Spleen (tissue), 11 donors: Measurements from ENCODE around the gene ESD. TPM values are rescaled to one million over a fixed set of nuclear protein-coding genes. Genes with fewer than 3 reads are reported as not detected.

ENCODE experiments used
- DNase-seq: peaks from one replicate; pipeline ENCODE4 v3.0.0-alpha.2; 2020
- H3K27ac ChIP-seq, 8 donors: fragments of 200-600 bp; sonication (generic) in 7 of 8; 1 replicate in 4 of 8; 2 replicates in 4 of 8; pipeline versions ENCODE4 v1.5.0 to v1.8.0; 2016 to 2021; ENCODE audit warnings: inconsistent platforms in 4 of 8, mild to moderate bottlenecking in 4 of 8, moderate library complexity in 1 of 8
- H3K27me3 ChIP-seq, 7 donors: fragments of 200-600 bp; sonication (generic) in 6 of 7; replicated peaks in 1 of 7; 1 replicate in 4 of 7; 2 replicates in 3 of 7; pipeline versions ENCODE4 v1.5.0 to v1.8.0; 2016 to 2021; ENCODE audit warnings: inconsistent platforms in 3 of 7, mild to moderate bottlenecking in 1 of 7
- H3K36me3 ChIP-seq, 6 donors: fragments of 200-600 bp; sonication (generic) in 5 of 6; 1 replicate in 4 of 6; 2 replicates in 2 of 6; pipeline versions ENCODE4 v1.5.0 to v1.8.0; 2016 to 2021; ENCODE audit warnings: inconsistent platforms in 2 of 6
- H3K4me1 ChIP-seq, 6 donors: fragments of 200-600 bp; sonication (generic) in 5 of 6; 1 replicate in 3 of 6; 2 replicates in 3 of 6; pipeline versions ENCODE4 v1.5.0 to v1.8.0; 2016 to 2021; ENCODE audit warnings: inconsistent platforms in 3 of 6
- H3K4me3 ChIP-seq, 8 donors: fragments of 200-600 bp; sonication (generic) in 7 of 8; 1 replicate in 4 of 8; 2 replicates in 4 of 8; pipeline versions ENCODE4 v1.5.0 to v1.8.0; 2016 to 2021; ENCODE audit warnings: inconsistent platforms in 4 of 8, mild to moderate bottlenecking in 4 of 8, moderate library complexity in 2 of 8
- H3K9me3 ChIP-seq, 8 donors: fragments of 200-600 bp; sonication (generic) in 7 of 8; 1 replicate in 4 of 8; 2 replicates in 4 of 8; pipeline versions ENCODE4 v1.5.0 to v1.8.0; 2016 to 2021; ENCODE audit warnings: inconsistent platforms in 4 of 8
- POLR2A ChIP-seq, 3 donors: fragments of 450-650 bp; IDR thresholded peaks; one replicate each; pipeline ENCODE4 v1.5.1; 2017; ENCODE audit warnings: antibody characterized with exemption in 3 of 3, mild to moderate bottlenecking in 1 of 3
- POLR2AphosphoS5 ChIP-seq, 3 donors: sonication (generic); formaldehyde crosslinking; IDR thresholded peaks; one replicate each; pipeline ENCODE4 v1.5.1; 2017; ENCODE audit warnings: antibody characterized with exemption in 3 of 3
- WGBS, 5 donors: extraction: QIAGEN DNeasy Blood & Tissue Kit in 3 of 5; methylation state at CpG; one replicate each; pipeline versions ENCODE4 v1.1.5 to v1.1.7; 2013 to 2018; 5-methylcytosine and 5-hydroxymethylcytosine counted together
- intact Hi-C: fragments of 100-400 bp; cut with DNase I; formaldehyde crosslinking; loops from one replicate; pipeline ENCODE4 v1.15.0; 2023; ENCODE audit warnings: low total_unique reads
- polyA plus RNA-seq, 3 donors: library from polyadenylated mRNA; stranded (reverse); fragments of 200-250 nt; gene quantifications; one replicate each; pipeline ENCODE4 v1.2.1, GENCODE V29; 2013
- total RNA-seq, 7 donors: library from RNA; depleted of rRNA in 3 of 7; stranded (reverse); fragments of >200 nt in 3 of 7; fragmentation: NEBNext Ultra II Directional in 4 of 7; extraction: Animal tissue kit (Norgen Biotek cat#: 25700) in 4 of 7; gene quantifications; one replicate each; pipeline versions ENCODE4 v1.1.0 to v1.2.1, GENCODE V29; 2016 to 2021
- TF ChIP-seq, protein P1 (sequence below), 11 experiments: fragments of 200-600 bp in 7 of 11; fragments of 450-650 bp in 4 of 11; sonication (generic) in 4 of 11; IDR thresholded peaks in 8 of 11; conservative IDR thresholded peaks in 3 of 11; 1 replicate in 7 of 11; 2 replicates in 4 of 11; pipeline versions ENCODE4 v1.4.0 to v1.8.0; 2016 to 2021; ENCODE audit warnings: antibody characterized with exemption in 11 of 11, inconsistent platforms in 4 of 11, mild to moderate bottlenecking in 1 of 11
- donor health status: healthy with polysubstance abuse.
- donor health status: DM: no; HTN: no; CAD: no; lungs with moderate emphysema.
- donor health status: DM: no; HTN: no; CAD: no.
- donor health status: Bipolar disorder and iron deficiency.
- donor health status: healthy.
- donor health status: DM: no; HTN: no; CAD: no.
- donor health status: DM: yes; HTN: yes; CAD: no.

ESD gene
- total and polyA plus RNA-seq, 10 donors = 52.3 to 85.5 (median 64.8) TPM

DNA sequence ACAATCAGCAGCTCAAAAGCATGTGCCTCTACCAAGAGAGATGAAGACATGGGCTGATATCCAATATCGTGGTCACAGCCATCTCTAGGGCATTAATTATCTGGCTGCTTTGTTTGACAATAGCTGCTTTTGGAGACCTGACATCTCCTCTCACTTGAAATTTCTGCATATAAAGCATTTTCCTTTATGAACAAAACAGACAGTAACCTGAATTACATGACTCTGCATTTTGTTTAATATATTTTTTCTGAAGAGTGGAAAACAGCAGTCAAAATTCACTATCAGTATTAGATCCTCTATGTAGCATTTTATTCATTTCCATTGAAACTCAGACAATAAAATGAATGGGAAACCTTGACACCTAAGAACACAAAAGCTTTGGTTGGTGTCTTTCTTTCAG, 42.4 kb upstream of the ESD start:
- H3K4me1 ChIP-seq = no peaks in the 10 kb centered on the region
- intact Hi-C loops = no loop called here
- WGBS, 5 donors = 31 to 57% (median 42%) methylated on average over 1 of the region's 1 CpG
- no peak overlapping the region for H3K27ac ChIP-seq
- H3K9me3 ChIP-seq = no peaks in the 10 kb centered on the region
- no peak for TF ChIP-seq POLR2AphosphoS5 (IDR thresholded peaks at IDR 0.05)
- TF ChIP-seq POLR2A (IDR thresholded peaks at IDR 0.05) = no peak
- TF ChIP-seq, protein P1, sequence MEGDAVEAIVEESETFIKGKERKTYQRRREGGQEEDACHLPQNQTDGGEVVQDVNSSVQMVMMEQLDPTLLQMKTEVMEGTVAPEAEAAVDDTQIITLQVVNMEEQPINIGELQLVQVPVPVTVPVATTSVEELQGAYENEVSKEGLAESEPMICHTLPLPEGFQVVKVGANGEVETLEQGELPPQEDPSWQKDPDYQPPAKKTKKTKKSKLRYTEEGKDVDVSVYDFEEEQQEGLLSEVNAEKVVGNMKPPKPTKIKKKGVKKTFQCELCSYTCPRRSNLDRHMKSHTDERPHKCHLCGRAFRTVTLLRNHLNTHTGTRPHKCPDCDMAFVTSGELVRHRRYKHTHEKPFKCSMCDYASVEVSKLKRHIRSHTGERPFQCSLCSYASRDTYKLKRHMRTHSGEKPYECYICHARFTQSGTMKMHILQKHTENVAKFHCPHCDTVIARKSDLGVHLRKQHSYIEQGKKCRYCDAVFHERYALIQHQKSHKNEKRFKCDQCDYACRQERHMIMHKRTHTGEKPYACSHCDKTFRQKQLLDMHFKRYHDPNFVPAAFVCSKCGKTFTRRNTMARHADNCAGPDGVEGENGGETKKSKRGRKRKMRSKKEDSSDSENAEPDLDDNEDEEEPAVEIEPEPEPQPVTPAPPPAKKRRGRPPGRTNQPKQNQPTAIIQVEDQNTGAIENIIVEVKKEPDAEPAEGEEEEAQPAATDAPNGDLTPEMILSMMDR (IDR thresholded peaks at IDR 0.05 in 8 of 11, conservative IDR thresholded peaks at IDR 0.05 in 3 of 11) = no peak
- no peak for DNase-seq
- H3K27me3 ChIP-seq = peaks cover 0 to 8% (median 0%) of the 10 kb centered on the region in 7 donors
- H3K4me3 ChIP-seq = no peak overlapping the region
- H3K36me3 ChIP-seq = no peaks in the 10 kb centered on the region

DNA sequence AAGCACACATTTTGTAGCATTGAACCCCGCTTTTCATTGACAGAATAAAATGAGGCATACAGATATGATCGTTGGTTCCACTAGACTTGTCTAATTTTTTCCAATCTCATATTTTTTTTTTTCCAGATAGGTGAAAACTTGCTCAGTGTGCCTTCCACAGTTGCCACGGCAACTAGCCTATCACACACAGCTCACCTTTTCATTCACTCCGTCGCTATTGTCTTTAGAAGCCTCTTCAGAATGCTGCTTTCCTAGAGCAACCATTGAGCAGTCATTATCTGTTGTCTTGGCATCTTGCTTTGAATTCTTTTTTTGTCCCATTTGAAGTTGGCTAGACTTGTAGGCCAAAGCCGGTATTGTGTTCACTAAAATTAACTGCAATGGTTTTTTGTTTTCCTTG, 37.7 kb upstream of the ESD start:
- 88 to 93% (median 92%) methylated on average over 6 of the region's 6 CpGs for WGBS, 5 donors

GRCh38 chr13:46831588-46832194, 34.7 kb upstream of the ESD start:
- Histone ChIP-seq H3K4me1 (no peaks in the 10 kb centered on the region), H3K4me3 (no peak overlapping the region), H3K27ac (no peak overlapping the region), H3K36me3 (no peaks in the 10 kb centered on the region), H3K9me3 (no peaks in the 10 kb centered on the region), H3K27me3 (no peaks in the 10 kb centered on the region)
- no peak for DNase-seq
- TF ChIP-seq, protein P1 (IDR thresholded peaks at IDR 0.05 in 8 of 11, conservative IDR thresholded peaks at IDR 0.05 in 3 of 11) = peak; percentile 25 to 81 (median 65)
- TF ChIP-seq POLR2A (IDR thresholded peaks at IDR 0.05) (no peak), POLR2AphosphoS5 (IDR thresholded peaks at IDR 0.05) (no peak)
- intact Hi-C loops = loop anchor here (5.0 kb wide), 1 partner anchor 941 kb away; no protein-coding TSS in a partner anchor
- WGBS, 5 donors = 17 to 22% (median 19%) methylated on average over 5 of the region's 5 CpGs

More for the DNA sequence above, 37.7 kb upstream of the ESD start:
- Histone ChIP-seq H3K4me3 (no peak overlapping the region), H3K9me3 (no peaks in the 10 kb centered on the region), H3K36me3 (no peaks in the 10 kb centered on the region), H3K27ac (no peak overlapping the region), H3K4me1 (no peaks in the 10 kb centered on the region), H3K27me3 (peaks cover 0 to 8% (median 0%) of the 10 kb centered on the region in 7 donors)
- TF ChIP-seq POLR2A (IDR thresholded peaks at IDR 0.05) (no peak), POLR2AphosphoS5 (IDR thresholded peaks at IDR 0.05) (no peak)
- TF ChIP-seq, protein P1 (IDR thresholded peaks at IDR 0.05 in 8 of 11, conservative IDR thresholded peaks at IDR 0.05 in 3 of 11) = no peak
- intact Hi-C loops = loop anchor here (5.0 kb wide), 1 partner anchor 938 kb away; no protein-coding TSS in a partner anchor
- no peak for DNase-seq

DNA sequence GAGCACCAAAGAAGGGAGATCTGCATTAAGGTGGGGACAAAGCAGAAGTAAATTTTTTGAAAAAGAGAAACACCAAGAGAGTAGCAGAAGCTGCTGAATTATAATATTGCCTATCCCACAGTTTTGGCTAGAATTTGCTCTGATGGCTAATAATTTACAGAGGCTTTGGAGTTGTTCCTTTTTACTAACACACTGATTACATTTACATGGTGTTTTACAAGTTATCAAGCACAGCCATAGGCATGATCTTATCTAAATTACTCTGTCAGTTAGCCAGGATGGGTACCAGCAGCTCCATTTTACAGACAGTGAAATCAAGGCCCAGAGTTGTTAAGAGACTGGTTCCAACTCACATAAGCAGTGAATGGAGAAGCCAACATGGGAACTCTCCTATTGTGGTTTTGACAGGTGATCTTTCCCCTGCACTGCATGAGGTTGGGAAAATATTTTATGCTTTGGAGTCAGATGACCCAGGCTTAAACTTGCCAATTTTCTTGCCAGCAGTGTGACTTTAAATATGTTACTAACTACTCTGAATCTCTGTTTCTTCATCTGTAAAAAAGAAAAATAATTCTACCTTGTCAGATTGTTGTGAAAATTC, 33.5 kb upstream of the ESD start:
- no peak for DNase-seq
- no peak overlapping the region for H3K27ac ChIP-seq
- H3K4me3 ChIP-seq = no peak overlapping the region
- TF ChIP-seq POLR2AphosphoS5 (IDR thresholded peaks at IDR 0.05) = no peak
- H3K36me3 ChIP-seq = no peaks in the 10 kb centered on the region
- H3K27me3 ChIP-seq = no peaks in the 10 kb centered on the region
- no peaks in the 10 kb centered on the region for H3K9me3 ChIP-seq
- H3K4me1 ChIP-seq = no peaks in the 10 kb centered on the region
- intact Hi-C loops = loop anchor here (5.0 kb wide), 1 partner anchor 942 kb away; no protein-coding TSS in a partner anchor
